ENCODE data around the gene AP2B1.

GRCh38 chr17:35705230-35705629, 118.1 kb downstream of the AP2B1 start:
- TF ChIP-seq EZH2phosphoT487 (IDR thresholded peaks at IDR 0.05; ENCODE audit: low read depth, severe bottlenecking, unreplicated experiment): no peak
- TF ChIP-seq, protein P1, sequence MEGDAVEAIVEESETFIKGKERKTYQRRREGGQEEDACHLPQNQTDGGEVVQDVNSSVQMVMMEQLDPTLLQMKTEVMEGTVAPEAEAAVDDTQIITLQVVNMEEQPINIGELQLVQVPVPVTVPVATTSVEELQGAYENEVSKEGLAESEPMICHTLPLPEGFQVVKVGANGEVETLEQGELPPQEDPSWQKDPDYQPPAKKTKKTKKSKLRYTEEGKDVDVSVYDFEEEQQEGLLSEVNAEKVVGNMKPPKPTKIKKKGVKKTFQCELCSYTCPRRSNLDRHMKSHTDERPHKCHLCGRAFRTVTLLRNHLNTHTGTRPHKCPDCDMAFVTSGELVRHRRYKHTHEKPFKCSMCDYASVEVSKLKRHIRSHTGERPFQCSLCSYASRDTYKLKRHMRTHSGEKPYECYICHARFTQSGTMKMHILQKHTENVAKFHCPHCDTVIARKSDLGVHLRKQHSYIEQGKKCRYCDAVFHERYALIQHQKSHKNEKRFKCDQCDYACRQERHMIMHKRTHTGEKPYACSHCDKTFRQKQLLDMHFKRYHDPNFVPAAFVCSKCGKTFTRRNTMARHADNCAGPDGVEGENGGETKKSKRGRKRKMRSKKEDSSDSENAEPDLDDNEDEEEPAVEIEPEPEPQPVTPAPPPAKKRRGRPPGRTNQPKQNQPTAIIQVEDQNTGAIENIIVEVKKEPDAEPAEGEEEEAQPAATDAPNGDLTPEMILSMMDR (IDR thresholded peaks at IDR 0.05; ENCODE audit: poor library complexity): no peak
